Neural progenitor cell (in vitro differentiated cells): Measurements from ENCODE around the gene SNTG2. TPM values are rescaled to one million over a fixed set of nuclear protein-coding genes. Genes with fewer than 3 reads are reported as not detected.

ENCODE experiments used
- DNase-seq: peaks from one replicate; pipeline ENCODE4 v3.0.0-alpha.2; 2016; ENCODE audit warnings: low spot score
- H2AFZ ChIP-seq: fragments of 200-600 bp; sonication (generic); replicated peaks from 2 replicates; pipeline ENCODE4 v1.6.1; 2016; ENCODE audit warnings: antibody characterized with exemption
- H3F3A ChIP-seq: fragments of 200-600 bp; sonication (generic); 2 replicates; pipeline ENCODE4 v1.6.1; 2016; ENCODE audit warnings: antibody characterized with exemption, low read depth
- H3K27ac ChIP-seq: fragments of 200-600 bp; sonication (generic); 2 replicates; pipeline ENCODE4 v1.5.1; 2016; ENCODE audit warnings: mild to moderate bottlenecking
- H3K27me3 ChIP-seq: fragments of 200-600 bp; sonication (generic); 2 replicates; pipeline ENCODE4 v1.6.1; 2016; ENCODE audit warnings: mild to moderate bottlenecking, moderate library complexity
- H3K36me3 ChIP-seq: fragments of 200-600 bp; sonication (generic); 2 replicates; pipeline ENCODE4 v1.5.1; 2016
- H3K4me1 ChIP-seq: fragments of 200-600 bp; sonication (generic); 2 replicates; pipeline ENCODE4 v1.6.1; 2016; ENCODE audit warnings: mixed run types
- H3K4me2 ChIP-seq: fragments of 200-600 bp; sonication (generic); 2 replicates; pipeline ENCODE4 v1.6.1; 2016
- H3K4me3 ChIP-seq: fragments of 200-600 bp; sonication (generic); 2 replicates; pipeline ENCODE4 v1.5.1; 2016
- H3K79me2 ChIP-seq: fragments of 200-600 bp; sonication (generic); 2 replicates; pipeline ENCODE4 v1.6.1; 2016; ENCODE audit warnings: low read depth
- H3K9ac ChIP-seq: fragments of 200-600 bp; sonication (generic); 2 replicates; pipeline ENCODE4 v1.6.1; 2016
- H3K9me3 ChIP-seq: fragments of 200-600 bp; sonication (generic); 2 replicates; pipeline ENCODE4 v1.5.1; 2016; ENCODE audit warnings: low read depth
- H4K20me1 ChIP-seq: fragments of 200-600 bp; sonication (generic); 2 replicates; pipeline ENCODE4 v1.6.1; 2016; ENCODE audit warnings: low read depth
- H3K27ac Mint-ChIP-seq: 3 replicates; pipeline ENCODE4 v1.8.0; 2021; ENCODE audit warnings: mixed read lengths
- H3K27me3 Mint-ChIP-seq: 2 replicates; pipeline ENCODE4 v1.8.0; 2022; ENCODE audit warnings: low read depth, mild to moderate bottlenecking, inconsistent platforms, moderate library complexity, mixed read lengths; ENCODE audit not compliant: insufficient read depth
- H3K36me3 Mint-ChIP-seq: 3 replicates; pipeline ENCODE4 v1.8.0; 2021; ENCODE audit warnings: mixed read lengths
- H3K4me1 Mint-ChIP-seq: 3 replicates; pipeline ENCODE4 v1.8.0; 2021; ENCODE audit warnings: mixed read lengths
- H3K4me3 Mint-ChIP-seq: 3 replicates; pipeline ENCODE4 v1.8.0; 2021; ENCODE audit warnings: mild to moderate bottlenecking, moderate library complexity, mixed read lengths
- H3K9me3 Mint-ChIP-seq: 3 replicates; pipeline ENCODE4 v1.8.0; 2020; ENCODE audit warnings: mixed read lengths
- CTCF ChIP-seq: fragments of 200-600 bp; sonication (generic); IDR thresholded peaks from 2 replicates; pipeline ENCODE4 v1.5.1; 2017; ENCODE audit warnings: antibody characterized with exemption, mild to moderate bottlenecking
- EZH2 ChIP-seq: fragments of 200-600 bp; sonication (generic); IDR thresholded peaks from 2 replicates; pipeline ENCODE4 v1.6.1; 2017; ENCODE audit warnings: antibody characterized with exemption, mild to moderate bottlenecking, moderate library complexity
- EZH2phosphoT487 ChIP-seq: fragments of 200-600 bp; sonication (generic); IDR thresholded peaks from 2 replicates; pipeline ENCODE4 v1.6.1; 2017; ENCODE audit warnings: antibody characterized with exemption
- total RNA-seq: library from RNA; depleted of rRNA; stranded (reverse); fragments of >200 nt; gene quantifications from 2 replicates; pipeline ENCODE4 v1.2.3, GENCODE V29; 2015; ENCODE audit warnings: low replicate concordance

Gene SNTG2
- total RNA-seq, 1 donor from 2014 or later, result 1.1 TPM

- Histone ChIP-seq H3K9me3 (no peaks in the 10 kb centered on the region), H3K4me1 (peaks cover 10% of the 10 kb centered on the region), H3K27me3 (peaks cover 57% of the 10 kb centered on the region), H3K36me3 (no peaks in the 10 kb centered on the region), H3K9ac (no peak overlapping the region), H3K4me2 (peak overlapping the region; percentile 99), H3K79me2 (no peaks in the 10 kb centered on the region), H3F3A (peaks cover 6% of the 10 kb centered on the region), H4K20me1 (peaks cover 8% of the 10 kb centered on the region), H2AFZ (peak overlapping the region; percentile 97), H3K27ac (no peak overlapping the region), H3K4me3 (peak overlapping the region; percentile 78)
- TF ChIP-seq CTCF (no peak), EZH2phosphoT487 (peak; percentile 74), EZH2 (peak; percentile 76)
- H3K9me3 Mint-ChIP-seq, result peaks cover 3% of the 10 kb centered on the region
- peak overlapping the region; percentile 90 for H3K4me3 Mint-ChIP-seq
- no peaks in the 10 kb centered on the region for H3K36me3 Mint-ChIP-seq
- H3K4me1 Mint-ChIP-seq, result peaks cover 10% of the 10 kb centered on the region
- H3K27me3 Mint-ChIP-seq, result peaks cover 42% of the 10 kb centered on the region
- no peak overlapping the region for H3K27ac Mint-ChIP-seq
- peak; percentile 15 for DNase-seq
Observed at GRCh38 chr2:949384-950079, 1.1 kb upstream of the SNTG2 start.

- Histone ChIP-seq H3K27me3 (peaks cover 57% of the 10 kb centered on the region), H3K9me3 (no peaks in the 10 kb centered on the region), H3F3A (peaks cover 6% of the 10 kb centered on the region), H4K20me1 (peaks cover 8% of the 10 kb centered on the region), H3K27ac (no peak overlapping the region), H3K79me2 (no peaks in the 10 kb centered on the region), H3K4me2 (peak overlapping the region; percentile 99), H2AFZ (peak overlapping the region; percentile 92), H3K36me3 (no peaks in the 10 kb centered on the region), H3K4me3 (peak overlapping the region; percentile 78), H3K9ac (no peak overlapping the region), H3K4me1 (peaks cover 10% of the 10 kb centered on the region)
- TF ChIP-seq EZH2, result peak; percentile 62
- TF ChIP-seq EZH2phosphoT487, result no peak
- Mint-ChIP-seq H3K4me3 (peak overlapping the region; percentile 85), H3K27me3 (peaks cover 38% of the 10 kb centered on the region), H3K9me3 (no peaks in the 10 kb centered on the region), H3K27ac (no peak overlapping the region), H3K4me1 (peaks cover 10% of the 10 kb centered on the region), H3K36me3 (no peaks in the 10 kb centered on the region)
- peak; percentile 57 for DNase-seq
Observed at GRCh38 chr2:951224-952006, 766 bp downstream of the SNTG2 start.

GRCh38 chr2:953408-953807, 2.8 kb downstream of the SNTG2 start:
- no peak for TF ChIP-seq CTCF
- no peak for TF ChIP-seq EZH2phosphoT487
- no peak for TF ChIP-seq EZH2
- H3K4me3 Mint-ChIP-seq, result no peak overlapping the region
- no peaks in the 10 kb centered on the region for H3K79me2 ChIP-seq

More at GRCh38 chr2:953408-953807, 2.8 kb downstream of the SNTG2 start:
- H3F3A ChIP-seq, result peaks cover 6% of the 10 kb centered on the region
- no peaks in the 10 kb centered on the region for H3K9me3 ChIP-seq
- H2AFZ ChIP-seq, result no peak overlapping the region
- Mint-ChIP-seq H3K4me1 (peaks cover 10% of the 10 kb centered on the region), H3K9me3 (no peaks in the 10 kb centered on the region), H3K27me3 (peaks cover 35% of the 10 kb centered on the region), H3K27ac (no peak overlapping the region), H3K36me3 (no peaks in the 10 kb centered on the region)
- no peaks in the 10 kb centered on the region for H3K36me3 ChIP-seq
- H3K4me3 ChIP-seq, result no peak overlapping the region
- no peak overlapping the region for H3K9ac ChIP-seq
- H4K20me1 ChIP-seq, result peaks cover 8% of the 10 kb centered on the region
- DNase-seq, result no peak
- H3K27ac ChIP-seq, result no peak overlapping the region
- H3K4me2 ChIP-seq, result no peak overlapping the region
- peaks cover 10% of the 10 kb centered on the region for H3K4me1 ChIP-seq
- peaks cover 47% of the 10 kb centered on the region for H3K27me3 ChIP-seq
